Superior temporal gyrus (tissue), 1 donor: Measurements from ENCODE around the gene DCUN1D3.
A peak's percentile ranks its signal among the peaks of the same experiment; 100 is the strongest.
"Not testable (repeated sequence)": the region's sequence is repeated elsewhere in the genome, so short reads cannot be mapped to it uniquely, and the experiment has no call there.

Experiments
- DNase-seq: peaks from one replicate; pipeline ENCODE4 v3.0.0-alpha.2; 2016; ENCODE audit errors: extremely low spot score

The DCUN1D3 gene

DNA sequence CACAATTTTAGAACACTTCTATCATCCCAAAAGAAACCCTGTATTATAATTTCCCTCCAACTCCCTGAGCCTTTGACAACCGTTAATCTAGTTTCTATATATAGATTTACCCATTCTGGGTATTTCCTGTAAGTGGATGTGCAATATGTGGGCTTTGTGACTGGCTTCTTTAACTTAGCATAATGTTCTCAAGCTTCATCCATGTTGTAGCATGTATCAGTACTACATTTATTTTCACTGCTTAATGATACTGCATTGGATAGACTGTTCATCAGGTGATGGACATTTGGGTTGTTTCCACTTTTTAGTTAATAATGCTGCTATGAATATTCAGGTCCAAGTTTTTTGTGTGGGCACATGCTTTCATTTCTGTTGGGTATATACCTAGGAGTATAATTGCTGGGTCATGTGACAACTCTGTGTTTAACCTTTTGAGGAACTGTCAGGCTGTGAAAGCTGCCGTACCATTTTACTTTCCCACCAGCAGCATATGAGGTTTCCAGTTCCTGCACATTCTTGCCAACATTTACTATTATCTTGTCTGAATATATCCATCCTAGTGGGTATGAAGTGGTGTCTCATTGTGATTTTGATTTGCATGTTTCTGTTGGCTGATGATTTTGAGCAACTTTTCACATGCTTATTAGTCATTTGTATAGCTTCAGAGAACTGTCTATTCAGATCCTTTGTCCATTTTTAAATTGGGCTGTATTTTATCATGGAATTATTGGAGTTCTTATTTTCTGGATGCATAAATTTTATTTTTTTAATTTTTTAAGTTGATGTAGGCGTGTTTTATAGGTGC lies 77.4 kb downstream of the DCUN1D3 start:
- DNase-seq = no peak

DNA sequence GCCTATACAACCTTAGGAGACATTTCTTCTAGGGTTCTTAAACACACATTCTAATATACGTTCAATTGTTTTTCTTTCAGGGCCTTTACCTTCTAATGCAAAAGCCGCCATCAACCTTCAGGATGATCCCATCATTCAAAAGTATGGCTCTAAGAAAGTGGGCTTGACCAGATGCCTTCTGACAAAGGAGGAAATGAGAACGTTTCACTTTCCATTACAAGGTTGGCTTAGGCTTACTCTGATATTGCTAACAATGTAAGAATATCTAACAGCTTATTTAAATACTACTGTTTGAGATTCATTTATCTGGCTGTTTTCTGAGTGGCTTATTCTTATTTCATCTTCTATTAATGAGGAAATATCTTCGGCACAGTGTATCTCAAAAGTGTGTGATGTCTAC lies 78.5 kb downstream of the DCUN1D3 start:
- DNase-seq = no peak

DNA sequence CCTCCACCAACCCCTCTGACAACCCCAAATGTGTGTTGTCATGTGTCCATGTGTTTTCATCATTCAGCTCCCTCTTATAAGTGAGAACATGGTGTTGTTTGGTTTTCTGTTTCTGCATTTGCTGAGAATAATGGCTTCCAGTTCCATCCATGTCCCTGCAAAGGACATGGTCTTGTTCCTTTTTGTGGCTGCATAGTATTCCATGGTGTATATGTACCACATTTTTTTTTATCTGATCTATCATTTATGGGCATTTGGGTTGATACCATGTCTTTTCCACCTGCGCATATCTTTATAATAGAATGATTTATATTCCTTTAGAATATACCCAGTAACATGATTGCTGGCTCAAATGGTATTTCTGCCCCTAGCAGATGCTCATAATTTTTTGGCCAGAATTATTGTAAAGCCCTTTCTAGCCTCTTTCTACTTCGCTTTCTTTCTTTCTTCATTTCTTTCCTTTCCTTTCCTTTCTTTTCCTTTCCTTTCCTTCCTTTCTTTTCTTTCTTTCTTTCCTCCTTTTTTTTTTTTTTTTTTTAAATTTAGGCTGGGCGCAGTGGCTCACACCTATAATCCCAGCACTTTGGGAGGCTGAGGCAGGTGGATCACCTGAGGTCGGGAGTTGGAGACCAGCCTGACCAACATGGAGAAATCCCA lies 81.1 kb downstream of the DCUN1D3 start:
- DNase-seq = no peak

DNA sequence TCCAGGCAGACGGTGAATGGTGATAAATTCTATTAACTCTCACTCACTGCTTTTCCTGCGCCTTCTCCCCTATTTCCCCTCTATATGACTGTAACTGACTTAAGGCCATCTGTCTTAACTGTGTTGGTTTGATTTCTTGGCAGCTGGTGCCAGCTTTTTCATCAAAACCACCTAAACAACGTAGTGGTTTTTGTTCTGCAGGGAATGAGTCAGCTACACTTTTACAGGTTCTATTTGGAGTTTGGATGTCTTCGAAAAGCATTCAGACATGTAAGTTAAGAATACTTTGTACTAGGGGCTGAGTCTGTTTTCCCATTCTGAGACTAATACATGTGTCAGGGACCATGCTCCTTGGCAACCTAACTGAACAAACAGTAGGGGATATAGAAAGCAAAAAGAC lies 85.4 kb downstream of the DCUN1D3 start:
- DNase-seq = peak; percentile 25

DNA sequence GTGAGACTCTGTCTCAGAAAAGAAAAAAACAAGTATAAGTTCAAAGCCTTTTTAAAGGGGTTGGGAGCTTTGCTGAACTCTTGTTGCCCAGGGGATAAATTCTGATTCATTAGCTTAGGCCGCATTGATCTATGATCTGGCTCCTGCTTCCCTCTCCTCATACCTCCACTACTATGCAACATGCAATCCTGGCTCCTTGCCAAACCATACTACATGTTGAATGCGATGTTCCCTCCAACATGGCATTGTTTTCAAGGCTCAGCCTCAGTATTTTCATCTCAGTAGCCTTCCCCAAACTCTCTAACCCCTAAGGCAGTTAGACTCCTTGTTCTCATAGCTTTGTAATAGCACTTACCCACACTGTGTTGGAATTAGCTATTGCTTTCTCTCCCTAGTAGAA lies 87.6 kb downstream of the DCUN1D3 start:
- DNase-seq = no peak

DNA sequence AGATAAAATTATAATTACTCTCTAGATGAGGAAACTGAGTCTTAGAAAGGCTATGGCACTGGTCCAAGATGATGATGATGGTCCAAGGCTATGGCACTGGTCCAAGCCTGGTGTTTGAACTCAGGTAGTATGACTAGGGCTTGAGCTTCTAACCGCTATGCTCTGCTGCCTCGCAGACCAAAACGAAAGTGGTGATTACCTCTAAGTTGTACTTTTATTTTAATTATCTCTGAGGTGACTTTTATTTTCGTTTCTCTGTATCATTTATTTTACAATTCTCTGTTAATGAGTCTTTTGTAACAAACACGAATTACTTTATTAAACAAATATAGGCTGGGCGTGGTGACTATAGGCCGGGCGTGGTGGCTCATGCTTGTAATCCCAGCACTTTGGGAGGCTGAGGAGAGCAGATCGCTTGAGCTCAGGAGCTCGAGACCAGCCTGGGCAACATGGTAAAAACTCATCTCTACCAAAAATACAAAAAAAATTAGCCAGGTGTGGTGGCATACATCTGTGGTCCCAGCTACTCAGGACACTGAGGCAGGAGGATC lies 88.2 kb downstream of the DCUN1D3 start:
- no peak for DNase-seq

DNA sequence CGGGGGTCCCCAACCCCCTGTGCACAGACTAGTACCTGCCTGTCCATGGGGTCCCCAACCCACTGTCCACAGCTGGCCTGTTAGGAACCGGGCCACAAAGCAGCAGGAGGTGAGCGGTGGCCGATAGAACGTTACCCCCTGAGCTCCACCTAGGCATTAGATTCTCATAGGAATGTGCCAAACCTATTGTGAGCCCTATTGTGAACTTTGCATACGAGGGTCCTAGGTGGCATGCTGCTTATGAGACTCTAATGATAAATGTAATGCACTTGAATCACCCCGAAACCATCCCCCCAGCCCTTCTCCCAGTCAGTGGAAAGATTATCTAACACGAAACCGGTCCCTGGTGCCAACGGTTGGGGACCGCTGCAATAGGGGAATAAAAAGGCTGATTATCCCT lies 92.3 kb downstream of the DCUN1D3 start:
- no peak for DNase-seq

DNA sequence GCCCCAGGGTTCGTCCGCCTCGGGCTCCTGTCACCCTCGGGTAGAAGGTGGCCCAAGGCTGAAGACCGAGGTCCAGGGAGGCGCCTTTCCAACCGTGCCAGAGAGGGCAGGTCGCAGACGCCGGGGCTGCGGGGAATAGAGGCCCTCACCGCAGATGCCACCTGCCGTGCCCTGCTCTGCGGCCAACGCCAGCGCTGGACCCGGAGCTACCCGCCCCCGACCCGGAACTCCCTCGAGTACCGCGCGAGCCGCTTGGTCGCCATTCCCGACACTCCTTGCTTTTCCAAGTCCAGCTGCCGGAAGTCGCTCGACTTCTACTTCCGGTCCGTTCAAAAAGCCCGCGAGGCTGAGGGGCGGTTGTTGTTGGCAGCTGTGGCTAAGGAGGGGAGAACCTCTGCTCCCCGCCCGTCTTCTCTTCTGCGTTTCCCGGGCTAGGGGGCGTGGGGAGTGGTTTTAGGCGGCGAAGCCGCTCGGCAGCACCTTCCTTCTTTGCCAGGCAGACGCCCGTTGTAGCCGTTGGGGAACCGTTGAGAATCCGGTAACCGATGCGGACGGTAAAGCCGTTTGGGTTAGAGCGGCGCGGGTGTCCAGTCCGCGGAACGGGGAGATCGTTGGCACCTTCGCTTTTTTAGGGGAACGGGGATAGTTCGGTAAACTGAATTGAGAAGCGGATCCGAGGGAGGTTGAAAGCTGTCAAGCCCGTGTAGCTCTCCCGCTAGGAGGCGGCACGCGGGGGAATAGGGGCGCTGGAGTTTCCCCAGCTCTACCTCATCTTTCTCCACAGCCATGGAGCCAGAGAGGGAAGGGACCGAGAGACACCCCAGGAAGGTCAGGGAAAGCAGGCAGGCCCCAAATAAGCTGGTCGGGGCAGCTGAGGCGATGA lies 93.7 kb downstream of the DCUN1D3 start, which contains the start of the genes ERI2 and REXO5:
ERI2 (minus strand) TSS at position 305 of the 883 bp plus-strand sequence; CDS start at position 263, 42 bp downstream.
REXO5 (plus strand) TSS at position 360 of the 883 bp plus-strand sequence; CDS start at position 787, 427 bp downstream.
- DNase-seq = peak; percentile 94

DNA sequence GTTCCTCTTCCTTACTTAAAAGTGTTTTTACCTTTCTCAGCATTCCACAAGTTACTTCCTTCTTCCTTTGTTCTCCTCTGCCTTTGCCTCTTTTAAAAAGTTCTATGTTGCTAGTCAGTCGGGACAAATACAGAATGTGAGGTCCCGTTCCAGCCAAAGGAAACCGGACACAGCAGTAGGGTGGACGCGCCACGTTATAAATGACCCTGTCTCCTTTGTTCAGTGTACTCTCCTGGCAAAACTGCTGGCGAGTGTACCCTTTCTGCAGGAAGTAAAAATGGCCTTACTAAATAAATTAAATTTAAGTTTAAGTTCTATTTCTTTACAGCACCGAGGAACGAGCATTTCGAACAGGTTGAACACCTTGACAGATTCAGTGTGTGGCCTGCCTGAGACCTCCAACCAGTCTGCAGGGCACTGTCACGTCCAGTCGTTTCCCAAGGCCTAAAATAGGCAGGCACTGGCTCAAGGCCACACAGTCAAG lies 94.4 kb downstream of the DCUN1D3 start:
- DNase-seq = not testable (repeated sequence)
